DMS153 treated with DMSO at 0.1 percent for 48 hours (cell line): ENCODE results near the gene UBASH3B.

Experiments
- DNase-seq: peaks from one replicate; lab custom pipeline; 2025; ENCODE audit not compliant: unreplicated experiment; lab: John Stamatoyannopoulos, UW

The UBASH3B gene

DNA sequence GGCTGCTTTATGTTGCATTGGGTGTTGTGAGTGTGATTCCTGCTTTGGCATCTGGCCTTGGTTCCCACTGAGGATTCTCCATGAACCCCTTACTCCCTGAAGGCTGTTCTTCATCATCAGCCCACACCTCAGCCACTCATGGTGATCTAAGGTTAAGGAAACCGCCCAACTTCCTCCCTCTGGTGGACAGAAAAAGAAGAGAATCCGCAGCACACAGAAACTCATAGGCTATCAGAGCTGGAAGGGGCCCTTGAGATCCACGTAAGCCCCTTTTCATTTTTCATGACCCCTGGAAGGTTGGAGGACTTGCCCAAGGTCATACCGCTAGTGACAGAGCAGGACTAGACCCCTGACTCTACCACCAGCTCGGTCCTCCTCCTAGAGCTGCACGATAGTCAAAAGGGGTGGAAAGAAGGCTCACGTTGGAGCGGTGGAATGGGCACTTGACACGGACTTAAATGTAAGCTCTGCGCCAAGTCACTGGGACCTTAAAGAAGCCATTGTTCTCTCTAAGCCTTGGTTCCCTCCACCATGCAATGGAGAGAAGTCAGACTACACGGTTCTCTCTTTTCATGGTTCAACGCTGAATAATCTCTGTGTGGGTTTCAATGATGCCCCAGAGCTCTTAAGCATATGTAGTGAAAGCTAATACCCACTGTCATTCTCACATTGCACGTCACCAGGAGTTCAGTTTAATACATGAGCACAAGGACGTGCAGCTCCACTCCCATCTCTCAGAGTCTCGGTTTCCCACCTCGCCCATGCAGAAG lies 99.2 kb downstream of the UBASH3B start:
- peak; percentile 4 for DNase-seq

- DNase-seq, result no peak
Measured at GRCh38 chr11:122755409-122755808, 99.9 kb downstream of the UBASH3B start.

GRCh38 chr11:122755941-122756340 lies 100.4 kb downstream of the UBASH3B start:
- DNase-seq, result no peak

DNA sequence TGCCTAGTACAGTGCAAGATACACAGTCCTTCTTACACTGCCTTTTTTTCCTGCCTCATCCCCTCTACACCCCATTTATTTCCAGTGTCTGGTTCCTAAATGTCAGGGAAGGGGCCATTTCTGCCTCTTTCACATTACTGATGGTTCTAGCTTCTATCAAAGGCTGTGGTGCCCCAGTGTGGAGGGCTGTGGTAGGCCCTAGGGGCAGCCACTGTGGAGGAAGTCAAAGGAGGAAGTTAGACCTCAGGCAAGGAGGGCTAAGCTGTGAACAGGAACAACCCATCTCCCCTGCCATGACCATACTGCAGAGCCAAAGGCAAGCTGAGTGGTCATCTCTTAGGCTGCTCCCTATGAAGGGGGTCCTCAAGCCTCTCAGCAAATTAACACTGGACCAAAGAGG lies 100.9 kb downstream of the UBASH3B start:
- DNase-seq, result no peak

DNA sequence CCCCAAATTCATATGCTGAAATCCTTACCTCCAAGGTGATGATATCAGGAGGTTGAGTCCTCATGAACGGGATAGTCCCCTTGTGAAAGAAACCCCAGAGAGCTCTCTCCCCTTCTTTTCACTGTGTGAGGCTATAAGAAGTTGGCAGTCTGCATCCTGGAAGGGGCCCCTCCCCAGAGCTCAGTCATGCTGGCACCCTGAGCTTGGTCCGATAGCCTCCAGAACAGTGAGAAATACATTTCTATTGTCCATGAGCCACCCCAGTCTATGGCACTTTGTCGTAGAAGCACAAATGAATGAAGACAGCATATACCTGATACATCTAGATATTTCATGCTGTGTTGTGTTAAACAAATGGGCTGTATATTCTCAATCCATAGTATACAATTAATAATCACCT lies 101.7 kb downstream of the UBASH3B start:
- no peak for DNase-seq

DNA sequence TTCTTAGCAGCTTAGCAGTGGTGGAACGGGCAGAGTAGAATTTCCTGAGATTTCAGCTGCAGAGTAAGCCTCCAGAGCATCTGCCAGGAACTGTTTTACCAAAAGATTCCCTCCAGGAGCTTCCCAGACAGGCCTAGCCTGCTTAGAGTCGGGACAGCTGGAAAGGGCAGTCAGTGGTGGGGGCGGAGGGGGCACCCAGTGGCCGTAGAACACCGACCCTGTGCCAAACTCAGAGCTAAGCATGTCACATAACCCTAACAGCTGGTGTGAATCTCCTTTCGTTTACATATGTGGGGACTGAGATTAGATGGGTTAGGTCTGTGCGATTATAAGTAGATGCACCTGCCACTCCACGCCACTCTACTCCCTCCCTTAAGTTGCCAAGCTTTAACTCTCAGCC lies 102.8 kb downstream of the UBASH3B start:
- no peak for DNase-seq

DNA sequence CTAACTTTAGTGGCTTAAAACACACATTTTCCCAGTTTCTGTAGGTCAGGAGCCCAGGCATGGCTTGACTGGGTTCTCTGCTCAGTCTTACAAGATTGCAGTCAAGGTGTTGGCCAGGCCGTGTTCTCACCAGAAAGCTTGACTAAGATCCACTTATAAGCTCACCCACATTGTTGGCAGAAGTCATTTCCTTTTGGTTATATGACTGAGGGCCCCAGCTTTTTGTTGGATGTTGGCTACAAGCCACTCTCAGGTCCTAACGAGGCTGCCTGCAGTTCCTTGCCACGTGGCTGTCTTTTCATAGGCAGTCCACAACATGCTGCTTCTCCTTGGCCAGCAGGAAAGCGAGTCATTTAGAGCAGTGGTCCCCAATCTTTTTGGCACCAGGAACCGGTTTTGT lies 103.5 kb downstream of the UBASH3B start:
- no peak for DNase-seq

DNA sequence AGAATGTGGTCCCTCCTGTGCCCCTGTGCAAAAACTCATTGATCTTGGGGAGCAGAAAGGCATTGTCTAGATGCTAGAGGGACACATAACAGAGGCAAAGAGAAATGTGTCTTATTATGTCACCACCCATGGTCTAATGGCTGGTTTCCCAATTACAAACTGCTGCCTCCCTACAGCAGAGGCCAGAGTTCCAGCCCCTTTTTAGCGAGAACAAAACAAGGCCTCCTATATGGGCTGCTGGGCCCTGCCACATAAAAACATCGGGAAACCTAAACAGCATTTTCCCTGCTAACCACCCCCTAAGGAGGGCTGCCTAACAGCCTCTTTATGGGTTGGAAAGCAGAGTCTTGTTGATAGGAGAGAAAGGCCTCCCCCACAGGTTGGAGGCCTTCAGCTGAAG lies 107.6 kb downstream of the UBASH3B start:
- DNase-seq, result no peak

- no peak for DNase-seq
Measured at GRCh38 chr11:122764371-122765090, 109.0 kb downstream of the UBASH3B start.

DNA sequence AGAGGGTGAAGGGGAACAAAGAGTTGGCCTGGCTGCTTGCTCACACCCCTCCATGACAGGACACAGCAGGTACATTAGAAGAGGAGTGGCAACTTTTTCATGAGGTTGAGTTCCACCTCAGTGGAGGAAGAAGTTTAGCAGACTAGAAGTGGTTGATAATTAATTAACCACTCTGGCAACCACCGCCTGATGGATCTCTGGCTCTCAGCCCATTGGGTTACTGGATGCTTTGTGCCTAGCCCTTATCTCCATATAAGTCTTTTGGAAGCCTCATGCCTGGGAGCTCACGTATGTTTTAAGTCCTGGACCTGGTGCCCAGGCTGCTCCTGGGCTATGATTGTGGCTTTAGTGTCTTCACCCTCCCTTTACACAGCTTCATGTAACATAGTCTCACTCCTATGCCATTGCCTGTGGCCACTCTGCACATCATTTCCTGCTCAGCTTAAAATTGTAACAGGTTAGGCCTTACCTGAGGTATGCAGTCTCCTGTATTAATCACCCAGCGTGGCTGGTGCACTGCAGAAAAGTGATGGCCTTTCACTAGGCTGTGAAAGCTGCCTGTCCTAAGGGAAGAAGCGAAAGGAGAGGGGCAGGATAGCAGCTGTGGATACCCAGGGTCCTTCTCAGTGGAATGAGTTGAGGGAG lies 110.1 kb downstream of the UBASH3B start:
- DNase-seq, result no peak

- no peak for DNase-seq
Measured at GRCh38 chr11:122769126-122769780, 113.7 kb downstream of the UBASH3B start.

- no peak for DNase-seq
Measured at GRCh38 chr11:122772945-122773344, 117.4 kb downstream of the UBASH3B start.

DNA sequence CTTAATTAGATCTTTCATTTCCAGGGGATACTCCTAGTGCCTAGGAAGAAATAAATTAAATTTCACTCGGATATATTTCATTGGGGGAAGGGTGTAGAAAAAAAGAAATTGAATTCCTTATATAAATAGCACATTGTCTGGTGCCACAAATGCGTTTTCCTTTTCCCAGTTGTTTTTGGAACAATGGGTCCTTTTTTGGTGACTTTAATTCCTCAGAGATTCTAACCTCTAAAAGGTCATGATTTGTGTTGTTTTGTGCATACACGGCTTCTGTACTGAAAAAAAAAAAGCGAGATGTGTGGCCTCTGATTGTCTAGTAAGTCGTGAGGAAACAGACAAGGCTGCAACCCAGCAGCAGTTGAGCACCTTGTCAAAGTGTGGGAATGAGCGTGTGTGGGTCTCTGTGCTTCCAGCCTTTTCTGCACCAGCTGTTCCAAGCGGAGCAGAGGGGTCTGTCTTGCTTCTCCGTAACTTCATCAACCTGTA lies 118.3 kb downstream of the UBASH3B start:
- DNase-seq, result no peak

DNA sequence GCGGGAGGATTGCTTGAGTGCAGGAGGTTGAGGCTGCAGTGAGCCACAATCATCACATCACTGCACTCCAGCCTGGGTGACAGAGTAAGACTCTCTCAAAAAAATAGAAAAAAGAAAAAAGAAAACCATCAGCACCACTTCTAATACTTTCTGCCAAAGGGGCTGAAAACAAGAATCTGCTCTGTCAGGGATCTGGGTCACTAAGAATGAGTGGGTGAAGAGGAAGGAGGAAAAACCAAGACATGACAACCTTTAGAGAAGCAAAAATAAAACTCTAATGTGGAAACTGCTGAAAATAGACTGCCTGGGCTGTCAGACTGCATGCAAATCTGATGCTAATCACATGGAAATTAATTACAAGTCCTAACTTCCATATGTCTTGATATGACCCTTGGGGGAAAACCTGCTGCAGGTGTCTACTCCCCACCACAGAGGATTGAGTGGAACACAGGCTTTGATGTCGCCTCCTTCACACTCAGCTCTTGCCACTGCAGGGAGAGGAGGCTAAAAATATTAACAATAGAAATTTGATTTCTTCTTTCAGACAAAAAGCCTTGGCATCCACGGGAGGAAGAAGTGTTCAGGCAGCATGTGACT lies 120.3 kb downstream of the UBASH3B start:
- no peak for DNase-seq

DNA sequence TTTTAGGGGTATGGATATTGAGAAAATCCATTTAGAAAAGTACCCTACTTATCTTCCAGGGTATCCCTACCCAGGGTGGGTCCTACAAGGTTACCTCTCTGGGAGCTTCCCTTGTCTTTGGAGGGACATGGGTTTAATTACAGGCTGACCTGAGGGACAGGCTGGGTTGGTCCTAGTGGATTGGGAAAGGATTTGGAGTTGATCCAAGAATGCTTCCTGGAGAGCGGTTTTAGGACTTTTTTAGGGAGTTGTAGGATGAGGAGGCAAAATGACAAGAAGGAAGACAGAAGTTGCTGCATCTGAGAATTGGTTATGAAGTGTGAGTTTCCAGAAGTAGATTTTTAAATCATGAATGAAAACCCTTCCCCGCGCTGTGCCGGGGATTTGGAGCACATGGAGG lies 121.0 kb downstream of the UBASH3B start:
- DNase-seq, result no peak

GRCh38 chr11:122777343-122777742 lies 121.8 kb downstream of the UBASH3B start:
- DNase-seq, result no peak

DNA sequence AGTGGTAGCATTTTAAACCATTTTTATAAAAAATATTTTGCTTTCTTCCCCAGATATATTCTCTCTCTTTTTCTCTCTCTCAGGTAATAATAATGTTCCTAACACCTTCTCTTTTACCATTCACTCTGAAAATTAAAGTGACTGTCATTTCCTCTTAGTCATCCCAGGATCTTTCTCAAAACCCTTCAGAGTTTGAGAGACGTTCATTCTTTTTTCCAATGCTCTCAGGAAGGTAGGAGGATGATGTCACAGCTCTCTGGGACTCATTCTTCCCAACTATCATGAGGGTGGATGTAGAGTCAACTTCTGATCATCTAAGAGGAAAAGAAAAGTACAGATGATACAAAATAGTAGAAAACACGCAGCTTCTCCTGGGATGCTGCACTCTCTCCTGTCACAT lies 122.6 kb downstream of the UBASH3B start:
- no peak for DNase-seq

- no peak for DNase-seq
Measured at GRCh38 chr11:122779047-122779629, 123.6 kb downstream of the UBASH3B start.

DNA sequence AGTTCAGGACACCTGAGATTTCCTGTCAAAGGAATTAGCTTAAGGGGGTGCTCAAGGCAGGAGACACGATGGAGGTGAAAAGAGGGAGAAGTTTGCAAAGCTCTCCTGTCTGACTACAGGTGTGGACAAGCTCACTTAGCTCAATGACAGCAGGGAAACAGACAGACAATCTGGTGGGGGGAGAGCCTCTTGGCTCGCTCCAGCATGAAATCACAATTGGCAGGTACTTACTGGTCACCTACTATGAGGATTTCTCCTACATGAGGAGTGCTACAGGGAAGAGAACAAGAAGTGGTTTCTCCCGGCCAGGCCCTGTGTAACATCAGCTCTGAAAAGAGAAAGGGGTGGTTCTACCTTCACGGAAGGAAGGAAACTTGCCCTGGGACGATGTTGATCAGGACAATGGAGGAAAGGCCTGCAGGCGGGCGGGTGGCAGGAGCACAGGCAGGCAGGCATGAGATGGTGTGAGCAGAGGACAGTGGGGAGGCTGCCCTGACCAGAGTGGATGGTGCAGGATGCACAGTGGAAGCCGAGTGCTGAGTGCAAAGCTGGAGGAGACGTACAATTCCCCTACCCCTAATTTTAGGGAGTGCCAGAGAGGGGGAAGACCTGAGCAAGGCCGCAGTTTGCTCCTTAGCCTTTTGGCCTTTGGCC lies 124.9 kb downstream of the UBASH3B start:
- no peak for DNase-seq
